ENCODE measurements around the gene PLA2G12A.
A peak's percentile ranks its signal among the peaks of the same experiment; 100 is the strongest.

PLA2G12A gene

GRCh38 chr4:109701566-109702410 lies 28.1 kb downstream of the PLA2G12A start:
- in situ Hi-C loops (cut with MboI; ENCODE audit: low sequenced_read_pairs, unreplicated experiment), result no loop called here
- peak; percentile 30 for DNase-seq (ENCODE audit: low spot score)
- TF ChIP-seq, protein P1, sequence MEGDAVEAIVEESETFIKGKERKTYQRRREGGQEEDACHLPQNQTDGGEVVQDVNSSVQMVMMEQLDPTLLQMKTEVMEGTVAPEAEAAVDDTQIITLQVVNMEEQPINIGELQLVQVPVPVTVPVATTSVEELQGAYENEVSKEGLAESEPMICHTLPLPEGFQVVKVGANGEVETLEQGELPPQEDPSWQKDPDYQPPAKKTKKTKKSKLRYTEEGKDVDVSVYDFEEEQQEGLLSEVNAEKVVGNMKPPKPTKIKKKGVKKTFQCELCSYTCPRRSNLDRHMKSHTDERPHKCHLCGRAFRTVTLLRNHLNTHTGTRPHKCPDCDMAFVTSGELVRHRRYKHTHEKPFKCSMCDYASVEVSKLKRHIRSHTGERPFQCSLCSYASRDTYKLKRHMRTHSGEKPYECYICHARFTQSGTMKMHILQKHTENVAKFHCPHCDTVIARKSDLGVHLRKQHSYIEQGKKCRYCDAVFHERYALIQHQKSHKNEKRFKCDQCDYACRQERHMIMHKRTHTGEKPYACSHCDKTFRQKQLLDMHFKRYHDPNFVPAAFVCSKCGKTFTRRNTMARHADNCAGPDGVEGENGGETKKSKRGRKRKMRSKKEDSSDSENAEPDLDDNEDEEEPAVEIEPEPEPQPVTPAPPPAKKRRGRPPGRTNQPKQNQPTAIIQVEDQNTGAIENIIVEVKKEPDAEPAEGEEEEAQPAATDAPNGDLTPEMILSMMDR (IDR thresholded peaks at IDR 0.05; ENCODE audit: borderline replicate concordance, control extremely low read depth, extremely low read depth, insufficient read depth, missing control alignments), result no peak

GRCh38 chr4:109699553-109700225 lies 30.2 kb downstream of the PLA2G12A start:
- no peak for DNase-seq (ENCODE audit: low spot score)
- TF ChIP-seq, protein P1 (IDR thresholded peaks at IDR 0.05; ENCODE audit: borderline replicate concordance, control extremely low read depth, extremely low read depth, insufficient read depth, missing control alignments), result no peak
- in situ Hi-C loops (cut with MboI; ENCODE audit: low sequenced_read_pairs, unreplicated experiment), result no loop called here

- TF ChIP-seq, protein P1 (IDR thresholded peaks at IDR 0.05; ENCODE audit: borderline replicate concordance, control extremely low read depth, extremely low read depth, insufficient read depth, missing control alignments), result no peak
- in situ Hi-C loops (cut with MboI; ENCODE audit: low sequenced_read_pairs, unreplicated experiment), result no loop called here
- no peak for DNase-seq (ENCODE audit: low spot score)
These were observed 31.2 kb downstream of the PLA2G12A start for GRCh38 chr4:109698656-109699055.

DNA sequence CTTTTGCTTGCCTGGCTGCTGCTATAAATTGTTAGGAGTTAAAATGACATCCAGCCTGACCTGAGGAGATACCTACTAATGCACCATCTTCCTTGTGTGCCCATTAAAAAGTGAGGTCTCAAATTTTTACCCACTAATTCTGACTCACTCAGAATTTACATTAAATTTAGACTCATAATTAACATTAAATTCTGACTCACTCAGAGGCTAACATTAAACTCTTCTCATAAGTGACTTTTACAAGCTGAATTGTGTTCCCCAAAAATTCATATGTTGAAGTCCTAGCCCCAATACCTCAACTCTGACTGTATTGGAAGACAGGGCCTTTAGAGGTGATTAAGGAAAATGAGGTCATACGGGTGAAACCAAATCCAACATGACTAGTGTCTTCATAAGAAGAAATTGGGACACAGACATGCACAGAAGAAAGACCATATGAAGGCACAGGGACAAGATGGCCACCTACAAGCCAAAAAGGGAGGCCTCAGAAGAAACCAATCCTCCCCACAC lies 38.4 kb downstream of the PLA2G12A start:
- in situ Hi-C loops (cut with MboI; ENCODE audit: low sequenced_read_pairs, unreplicated experiment), result no loop called here
- TF ChIP-seq, protein P1 (IDR thresholded peaks at IDR 0.05; ENCODE audit: borderline replicate concordance, control extremely low read depth, extremely low read depth, insufficient read depth, missing control alignments), result no peak
- DNase-seq (ENCODE audit: low spot score), result no peak

- TF ChIP-seq, protein P1 (IDR thresholded peaks at IDR 0.05; ENCODE audit: borderline replicate concordance, control extremely low read depth, extremely low read depth, insufficient read depth, missing control alignments), result no peak
- in situ Hi-C loops (cut with MboI; ENCODE audit: low sequenced_read_pairs, unreplicated experiment), result no loop called here
- DNase-seq (ENCODE audit: low spot score), result no peak
These were observed 39.0 kb downstream of the PLA2G12A start for GRCh38 chr4:109690690-109691410.

DNA sequence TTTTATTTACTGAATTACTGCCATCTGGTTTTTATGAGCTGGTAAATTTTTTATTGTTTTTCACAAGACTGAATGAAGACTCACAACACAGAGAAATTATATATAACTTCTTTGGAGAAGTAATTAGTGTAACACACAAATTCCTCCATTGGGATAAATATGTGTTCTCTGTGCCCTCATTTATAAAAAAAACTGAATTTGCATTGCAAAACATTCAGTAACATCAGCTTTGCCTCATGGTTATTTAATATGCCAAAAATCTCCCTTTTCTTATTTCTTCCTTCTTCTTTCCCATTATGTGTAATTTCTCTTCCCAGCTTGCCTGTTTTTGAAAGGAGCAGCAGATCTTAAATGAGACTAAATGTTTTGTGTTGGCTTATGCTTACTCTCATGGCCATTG lies 45.1 kb downstream of the PLA2G12A start:
- in situ Hi-C loops (cut with MboI; ENCODE audit: low sequenced_read_pairs, unreplicated experiment), result no loop called here
- TF ChIP-seq, protein P1 (IDR thresholded peaks at IDR 0.05; ENCODE audit: borderline replicate concordance, control extremely low read depth, extremely low read depth, insufficient read depth, missing control alignments), result no peak
- DNase-seq (ENCODE audit: low spot score), result no peak
